ENCODE measurements around the gene SP110. TPM values are rescaled to one million over a fixed set of nuclear protein-coding genes. Genes with fewer than 3 reads are reported as not detected.
"Not testable (repeated sequence)": the region's sequence is repeated elsewhere in the genome, so short reads cannot be mapped to it uniquely, and the experiment has no call there.

SP110 gene
- total RNA-seq, 1 donor from 2014 or later = 10.6 TPM

GRCh38 chr2:230135130-230135525 is 84.7 kb downstream of the SP110 start:
- intact Hi-C loops (cut with micrococcal nuclease) = no loop called here
- no peak for ATAC-seq
- no peak for DNase-seq

GRCh38 chr2:230134496-230135129 is 85.2 kb downstream of the SP110 start:
- no peak for DNase-seq
- peak; percentile 70 for ATAC-seq
- intact Hi-C loops (cut with micrococcal nuclease) = no loop called here

GRCh38 chr2:230131366-230131765 is 88.4 kb downstream of the SP110 start:
- ATAC-seq (peak; percentile 66), DNase-seq (no peak)
- intact Hi-C loops (cut with micrococcal nuclease) = no loop called here

- DNase-seq (peak; percentile 67), ATAC-seq (peak; percentile 91)
- intact Hi-C loops (cut with micrococcal nuclease) = no loop called here
These were observed 89.0 kb downstream of the SP110 start for GRCh38 chr2:230130668-230131364.

GRCh38 chr2:230129343-230129742 is 90.4 kb downstream of the SP110 start:
- DNase-seq (no peak), ATAC-seq (no peak)
- intact Hi-C loops (cut with micrococcal nuclease) = no loop called here

GRCh38 chr2:230128623-230129342 is 91.0 kb downstream of the SP110 start:
- no peak for ATAC-seq

GRCh38 chr2:230127195-230127594 is 92.6 kb downstream of the SP110 start:
- intact Hi-C loops (cut with micrococcal nuclease) = no loop called here
- ATAC-seq (no peak), DNase-seq (no peak)

More at GRCh38 chr2:230128623-230129342, 91.0 kb downstream of the SP110 start:
- intact Hi-C loops (cut with micrococcal nuclease) = no loop called here
- no peak for DNase-seq

- intact Hi-C loops (cut with micrococcal nuclease) = no loop called here
- peak; percentile 33 for ATAC-seq
- peak; percentile 37 for DNase-seq
These were observed 94.9 kb downstream of the SP110 start for GRCh38 chr2:230124757-230125431.

GRCh38 chr2:230124235-230124634 is 95.5 kb downstream of the SP110 start:
- ATAC-seq (no peak), DNase-seq (no peak)
- intact Hi-C loops (cut with micrococcal nuclease) = no loop called here

GRCh38 chr2:230120376-230120775 is 99.4 kb downstream of the SP110 start:
- DNase-seq; ATAC-seq; intact Hi-C loops (cut with micrococcal nuclease): not testable (repeated sequence)

- DNase-seq; ATAC-seq; intact Hi-C loops (cut with micrococcal nuclease): not testable (repeated sequence)
These were observed 100.0 kb downstream of the SP110 start for GRCh38 chr2:230119827-230120226.

Other genes with a start within 250 kb of the SP110 start
- 4.0 TPM for gene SLC16A14, start 151.1 kb downstream of the SP110 start, total RNA-seq
- gene SP140, start 5.8 kb upstream of the SP110 start, total RNA-seq = 0.47 TPM
- 5.7 TPM for gene SP140L, start 107.2 kb upstream of the SP110 start, total RNA-seq
- 69.2 TPM for gene SP100, start 196.2 kb upstream of the SP110 start, total RNA-seq